Bone marrow (tissue), 2 donors: ENCODE measurements around the gene KCNIP1.
A peak's percentile ranks its signal among the peaks of the same experiment; 100 is the strongest.

ENCODE experiments used
- DNase-seq, 2 donors: peaks; one replicate each; lab custom pipeline; 2025; lab: John Stamatoyannopoulos, UW

KCNIP1 gene

DNA sequence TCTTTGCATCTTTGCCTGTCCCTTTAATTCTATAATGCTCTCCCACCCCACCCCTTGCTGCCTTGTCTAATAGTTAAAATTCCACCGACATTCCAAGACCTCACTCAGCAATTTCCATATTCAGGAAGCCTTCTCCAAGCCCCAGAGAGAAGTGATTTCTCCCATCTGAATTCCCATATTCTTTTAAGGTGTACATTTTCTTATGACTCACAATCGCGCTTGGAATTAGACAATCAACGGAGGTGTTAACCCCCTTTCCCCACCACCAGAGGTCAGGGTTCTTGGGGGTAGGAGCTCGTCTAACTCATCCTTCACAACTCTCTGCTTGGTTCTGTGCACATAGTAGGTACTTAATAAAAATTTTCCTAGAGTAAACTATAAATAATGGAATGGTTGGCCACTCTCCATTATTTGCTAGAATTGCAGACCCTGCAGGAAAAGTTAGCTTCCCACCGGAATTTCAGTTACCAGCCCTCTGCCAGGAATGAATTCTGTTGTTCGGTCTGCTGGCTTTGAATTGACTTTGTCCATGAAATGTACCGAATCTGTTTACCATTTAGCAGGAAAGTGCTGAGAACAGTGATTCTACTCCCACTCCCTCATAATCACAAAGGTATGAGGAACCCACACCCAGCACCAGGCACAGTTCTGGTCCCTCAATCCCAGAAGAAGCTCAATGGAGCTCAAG lies 5.0 kb downstream of the KCNIP1 start:
- no peak for DNase-seq

DNA sequence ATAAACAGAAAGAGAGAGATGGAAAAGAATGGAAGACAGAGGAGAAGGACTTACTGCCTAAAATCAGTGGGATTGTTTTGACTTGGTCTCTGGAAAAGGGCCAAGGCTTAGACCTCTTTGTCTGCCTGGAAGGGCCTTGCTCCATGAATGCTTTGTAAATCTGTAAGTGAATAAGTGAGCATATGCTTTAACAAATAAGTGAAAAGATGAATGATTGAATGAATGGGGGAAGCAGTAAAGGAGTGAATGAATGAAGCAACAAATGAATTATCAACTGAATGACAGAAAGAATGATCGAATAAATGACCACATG lies 5.5 kb downstream of the KCNIP1 start:
- no peak for DNase-seq

- no peak for DNase-seq
Observed at GRCh38 chr5:170510126-170510525, 6.3 kb downstream of the KCNIP1 start.

- no peak for DNase-seq
Observed at GRCh38 chr5:170510559-170510958, 6.7 kb downstream of the KCNIP1 start.

- no peak for DNase-seq
Observed at GRCh38 chr5:170511551-170512258, 7.9 kb downstream of the KCNIP1 start.

GRCh38 chr5:170513856-170514525 lies 10.2 kb downstream of the KCNIP1 start:
- DNase-seq, result no peak

GRCh38 chr5:170517411-170517810 lies 13.6 kb downstream of the KCNIP1 start:
- no peak for DNase-seq

- DNase-seq, result no peak
Observed at GRCh38 chr5:170518277-170518676, 14.5 kb downstream of the KCNIP1 start.

GRCh38 chr5:170519549-170519948 lies 15.7 kb downstream of the KCNIP1 start:
- no peak for DNase-seq

GRCh38 chr5:170520372-170520771 lies 16.6 kb downstream of the KCNIP1 start:
- no peak for DNase-seq

- DNase-seq, result peak in 1 of 2 donors; percentile 3
Observed at GRCh38 chr5:170522211-170523141, 18.7 kb downstream of the KCNIP1 start.

DNA sequence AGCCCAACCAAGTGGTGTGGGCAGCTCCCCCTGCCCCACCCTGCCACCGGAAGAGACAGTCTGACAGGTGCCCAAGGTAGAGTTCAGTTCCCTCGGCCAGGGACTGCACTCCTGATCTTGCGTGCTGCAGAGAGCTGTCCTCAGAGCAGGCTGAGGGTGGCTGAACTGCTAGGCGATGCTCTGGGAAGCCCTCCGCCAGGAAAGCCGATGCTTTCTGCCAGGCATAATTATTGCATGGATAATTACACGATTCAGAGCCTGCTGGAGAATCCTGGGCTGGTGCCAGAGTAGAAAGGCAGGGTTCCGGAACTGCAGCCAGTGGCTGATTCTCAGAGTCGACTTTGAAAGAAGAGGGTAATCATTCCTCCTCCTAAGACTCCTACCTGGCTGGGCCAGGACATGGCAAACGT lies 19.3 kb downstream of the KCNIP1 start:
- no peak for DNase-seq

- no peak for DNase-seq
Observed at GRCh38 chr5:170523830-170524229, 20.0 kb downstream of the KCNIP1 start.

DNA sequence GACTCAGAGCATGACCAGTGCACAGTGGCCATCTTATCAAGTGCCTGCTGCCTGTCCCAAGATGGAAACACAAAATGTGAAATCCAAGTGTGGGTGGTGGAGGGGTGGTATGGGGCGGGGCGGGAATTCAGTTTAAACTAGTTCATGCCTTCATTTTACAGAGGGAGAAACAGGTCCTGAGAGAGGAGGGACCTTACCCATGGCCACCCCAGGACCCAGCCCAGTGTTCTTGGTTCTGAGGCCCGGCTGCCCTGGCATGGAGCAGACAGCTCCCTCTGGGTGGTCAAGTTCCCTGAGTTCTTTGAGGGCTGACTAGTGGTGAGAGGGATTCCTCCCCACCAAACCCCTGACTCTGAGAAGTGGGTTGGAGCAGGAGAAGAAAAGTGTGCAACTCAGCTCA lies 20.8 kb downstream of the KCNIP1 start:
- no peak for DNase-seq

DNA sequence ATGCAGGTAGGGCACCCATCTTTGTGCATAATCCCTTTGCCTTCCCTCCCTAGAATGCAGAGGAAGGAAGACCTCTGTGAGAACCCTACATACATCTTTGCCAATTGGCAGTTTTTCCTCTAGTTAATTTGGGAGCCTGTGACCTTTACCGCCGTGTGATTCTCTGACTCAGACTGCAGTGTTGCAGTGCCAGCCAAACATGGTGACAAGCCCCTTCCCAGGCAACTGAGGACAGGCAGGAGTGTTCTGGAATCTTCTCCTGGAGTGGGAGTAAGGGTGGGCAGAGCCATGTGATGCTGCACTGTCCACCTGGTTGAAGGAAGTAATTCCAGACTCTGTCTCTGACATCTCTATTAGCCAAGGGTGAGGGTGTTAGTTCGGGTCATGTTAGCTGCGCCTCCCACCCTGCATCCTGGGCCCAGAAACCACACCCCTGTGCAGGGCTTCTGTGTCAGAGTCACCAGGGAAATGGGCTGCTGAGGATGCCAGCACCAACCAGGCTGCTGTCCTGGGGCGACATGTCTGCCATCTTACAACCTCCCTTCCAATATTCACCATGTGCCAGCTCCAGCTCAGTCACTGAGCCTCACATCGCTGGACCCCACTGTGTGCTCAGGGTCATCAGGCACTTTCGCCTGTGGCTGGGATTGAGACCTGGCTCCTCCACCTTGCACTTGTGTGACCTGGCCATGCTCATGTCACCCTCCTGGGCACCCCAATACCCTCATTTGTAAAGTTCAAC lies 21.8 kb downstream of the KCNIP1 start:
- no peak for DNase-seq

DNA sequence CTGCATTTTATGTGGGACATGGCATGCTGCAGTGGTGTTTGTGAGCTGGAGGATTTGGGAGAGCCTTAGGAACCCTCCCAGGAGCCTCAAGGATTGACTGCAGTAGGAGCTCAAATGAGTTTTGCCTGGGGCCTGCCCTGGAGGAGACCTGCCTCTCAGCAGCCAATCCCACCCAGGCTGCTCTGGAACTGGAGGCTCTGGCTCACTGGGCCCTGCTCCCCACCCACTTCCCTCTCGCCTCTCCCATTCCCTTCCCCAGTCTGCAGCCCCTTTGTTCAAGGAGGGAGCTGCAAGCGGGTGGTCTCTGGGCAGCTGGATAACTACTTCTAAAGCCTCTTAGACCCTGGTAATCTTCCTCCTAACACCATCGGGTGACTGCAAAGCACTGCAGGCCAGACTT lies 24.2 kb downstream of the KCNIP1 start:
- no peak for DNase-seq

DNA sequence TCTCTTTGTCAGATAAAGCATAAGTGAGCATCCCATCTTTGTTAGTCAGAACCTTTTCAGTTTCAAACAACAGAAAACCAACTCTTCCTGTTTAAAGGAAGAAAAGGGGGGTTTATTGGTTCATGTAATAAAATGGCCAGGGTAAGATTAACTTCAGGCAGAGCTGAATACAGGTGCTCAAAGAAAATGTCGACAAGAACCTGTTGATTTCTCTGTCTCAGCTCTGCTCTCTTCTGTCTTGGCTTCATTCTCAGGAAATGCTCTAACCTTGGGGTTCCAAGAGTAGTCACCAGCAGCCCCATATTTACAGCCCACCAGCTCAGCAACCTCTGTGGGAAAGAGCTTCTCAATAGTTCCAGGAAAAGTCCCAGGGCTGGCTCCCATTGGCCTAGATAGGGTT lies 25.2 kb downstream of the KCNIP1 start:
- DNase-seq, result no peak

DNA sequence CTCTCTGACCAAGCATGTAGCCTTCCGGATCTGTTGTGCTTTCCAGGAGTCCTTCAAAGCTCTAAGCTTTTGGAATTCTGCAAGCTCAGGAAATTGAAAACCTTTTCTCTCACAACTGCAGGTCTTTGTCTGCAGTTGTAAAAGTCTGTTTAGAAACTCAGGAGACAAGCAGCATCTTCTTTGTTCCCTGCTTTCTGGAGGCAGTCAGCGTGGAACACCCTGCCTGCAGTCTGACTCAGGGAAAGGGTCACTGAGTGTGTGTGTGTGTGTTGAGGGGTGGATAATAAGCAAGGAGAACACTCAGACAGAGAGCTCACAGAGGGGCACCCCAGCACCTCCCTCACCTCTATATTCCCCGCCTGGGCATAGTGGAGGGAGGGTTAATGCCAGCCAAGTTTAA lies 29.1 kb downstream of the KCNIP1 start:
- DNase-seq, result no peak

GRCh38 chr5:170533383-170533782 lies 29.6 kb downstream of the KCNIP1 start:
- no peak for DNase-seq

GRCh38 chr5:170534177-170534576 lies 30.4 kb downstream of the KCNIP1 start:
- DNase-seq, result no peak

- no peak for DNase-seq
Observed at GRCh38 chr5:170534941-170535340, 31.1 kb downstream of the KCNIP1 start.

DNA sequence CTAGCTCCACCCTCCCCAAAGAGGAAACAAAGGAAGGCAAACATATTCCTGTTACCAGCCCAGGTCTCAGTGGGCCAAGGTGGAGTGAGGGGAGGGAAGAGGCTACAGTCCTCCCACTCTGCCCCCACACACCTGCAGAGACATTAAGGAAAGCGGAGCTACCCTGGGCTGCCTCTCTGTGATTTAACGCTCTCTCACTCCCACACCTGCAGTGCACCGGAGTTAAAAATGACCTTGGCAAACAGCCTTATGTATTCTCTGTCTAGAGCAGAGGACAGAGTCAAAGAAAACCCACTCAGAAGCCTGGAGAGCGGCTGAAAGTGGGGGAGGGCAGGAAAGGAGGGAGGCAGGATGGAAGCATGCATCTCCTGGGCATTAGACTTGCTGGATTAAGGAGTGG lies 32.7 kb downstream of the KCNIP1 start:
- DNase-seq, result no peak
